Calu3 (cell line): Measurements from ENCODE around the gene PDE4B. TPM values are rescaled to one million over a fixed set of nuclear protein-coding genes. Genes with fewer than 3 reads are reported as not detected.

Experiments used
- BruUV-seq: library from RNA; stranded (reverse); fragments of 400-500 nt; replicated peaks from 2 replicates; lab custom pipeline; 2021; lab: Mats Ljungman, UMichigan
- CTCF ChIA-PET: fragments of 300-600 bp; sonication (Branson Sonifier 250); formaldehyde crosslinking; loops from one replicate; lab custom pipeline; 2022; ENCODE audit warnings: antibody characterized with exemption; lab: Charles Lee
- DNase-seq: peaks from one replicate; pipeline ENCODE4 v3.0.0; 2022
- H3K27ac Mint-ChIP-seq: one replicate; pipeline ENCODE4 v1.8.0; 2022; ENCODE audit warnings: mixed read lengths; ENCODE audit not compliant: unreplicated experiment
- H3K27me3 Mint-ChIP-seq: one replicate; pipeline ENCODE4 v1.8.0; 2022; ENCODE audit warnings: mixed read lengths; ENCODE audit not compliant: unreplicated experiment
- H3K36me3 Mint-ChIP-seq: one replicate; pipeline ENCODE4 v1.8.0; 2022; ENCODE audit warnings: mild to moderate bottlenecking, moderate library complexity, mixed read lengths; ENCODE audit not compliant: insufficient read depth, unreplicated experiment
- H3K4me1 Mint-ChIP-seq: one replicate; pipeline ENCODE4 v1.8.0; 2022; ENCODE audit warnings: mild to moderate bottlenecking, low read depth, mixed read lengths; ENCODE audit not compliant: unreplicated experiment
- H3K4me3 Mint-ChIP-seq: one replicate; pipeline ENCODE4 v1.8.0; 2022; ENCODE audit warnings: mild to moderate bottlenecking, low read depth, moderate library complexity, mixed read lengths; ENCODE audit not compliant: unreplicated experiment
- H3K9me3 Mint-ChIP-seq: one replicate; pipeline ENCODE4 v1.8.0; 2022; ENCODE audit warnings: low read depth, mixed read lengths; ENCODE audit not compliant: unreplicated experiment
- intact Hi-C: fragments of 100-400 bp; cut with micrococcal nuclease; formaldehyde crosslinking; loops from one replicate; pipeline ENCODE4 v1.10.0; 2022; ENCODE audit not compliant: unreplicated experiment
- total RNA-seq: library from RNA; stranded (reverse); gene quantifications from 2 replicates; pipeline ENCODE4 v1.2.3, GENCODE V29; 2022
- TF ChIP-seq, protein P1 (sequence below): fragments of 200-600 bp; IDR thresholded peaks from one replicate; pipeline ENCODE4 v1.8.0; 2022; ENCODE audit warnings: antibody characterized with exemption; ENCODE audit not compliant: unreplicated experiment

PDE4B gene
- total RNA-seq, 1 experiment from 2014 or later: 2.9 TPM

DNA sequence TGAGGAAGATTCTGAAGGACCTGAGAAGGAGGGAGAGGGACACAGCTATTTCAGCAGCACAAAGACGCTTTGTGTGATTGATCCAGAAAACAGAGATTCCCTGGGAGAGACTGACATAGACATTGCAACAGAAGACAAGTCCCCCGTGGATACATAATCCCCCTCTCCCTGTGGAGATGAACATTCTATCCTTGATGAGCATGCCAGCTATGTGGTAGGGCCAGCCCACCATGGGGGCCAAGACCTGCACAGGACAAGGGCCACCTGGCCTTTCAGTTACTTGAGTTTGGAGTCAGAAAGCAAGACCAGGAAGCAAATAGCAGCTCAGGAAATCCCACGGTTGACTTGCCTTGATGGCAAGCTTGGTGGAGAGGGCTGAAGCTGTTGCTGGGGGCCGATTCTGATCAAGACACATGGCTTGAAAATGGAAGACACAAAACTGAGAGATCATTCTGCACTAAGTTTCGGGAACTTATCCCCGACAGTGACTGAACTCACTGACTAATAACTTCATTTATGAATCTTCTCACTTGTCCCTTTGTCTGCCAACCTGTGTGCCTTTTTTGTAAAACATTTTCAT, 579.9 kb downstream of the PDE4B start:
- CTCF ChIA-PET: no interaction called here
- intact Hi-C loops: no loop called here

DNA sequence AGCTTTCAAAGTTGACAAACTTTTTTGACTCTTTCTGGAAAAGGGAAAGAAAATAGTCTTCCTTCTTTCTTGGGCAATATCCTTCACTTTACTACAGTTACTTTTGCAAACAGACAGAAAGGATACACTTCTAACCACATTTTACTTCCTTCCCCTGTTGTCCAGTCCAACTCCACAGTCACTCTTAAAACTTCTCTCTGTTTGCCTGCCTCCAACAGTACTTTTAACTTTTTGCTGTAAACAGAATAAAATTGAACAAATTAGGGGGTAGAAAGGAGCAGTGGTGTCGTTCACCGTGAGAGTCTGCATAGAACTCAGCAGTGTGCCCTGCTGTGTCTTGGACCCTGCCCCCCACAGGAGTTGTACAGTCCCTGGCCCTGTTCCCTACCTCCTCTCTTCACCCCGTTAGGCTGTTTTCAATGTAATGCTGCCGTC, 580.5 kb downstream of the PDE4B start:
- DNase-seq: no peak
- Mint-ChIP-seq H3K36me3 (no peaks in the 10 kb centered on the region), H3K27me3 (no peaks in the 10 kb centered on the region), H3K4me3 (no peak overlapping the region), H3K4me1 (peaks cover 7% of the 10 kb centered on the region), H3K9me3 (no peaks in the 10 kb centered on the region), H3K27ac (no peak overlapping the region)
- BruUV-seq: no TSS peak
- TF ChIP-seq, protein P1, sequence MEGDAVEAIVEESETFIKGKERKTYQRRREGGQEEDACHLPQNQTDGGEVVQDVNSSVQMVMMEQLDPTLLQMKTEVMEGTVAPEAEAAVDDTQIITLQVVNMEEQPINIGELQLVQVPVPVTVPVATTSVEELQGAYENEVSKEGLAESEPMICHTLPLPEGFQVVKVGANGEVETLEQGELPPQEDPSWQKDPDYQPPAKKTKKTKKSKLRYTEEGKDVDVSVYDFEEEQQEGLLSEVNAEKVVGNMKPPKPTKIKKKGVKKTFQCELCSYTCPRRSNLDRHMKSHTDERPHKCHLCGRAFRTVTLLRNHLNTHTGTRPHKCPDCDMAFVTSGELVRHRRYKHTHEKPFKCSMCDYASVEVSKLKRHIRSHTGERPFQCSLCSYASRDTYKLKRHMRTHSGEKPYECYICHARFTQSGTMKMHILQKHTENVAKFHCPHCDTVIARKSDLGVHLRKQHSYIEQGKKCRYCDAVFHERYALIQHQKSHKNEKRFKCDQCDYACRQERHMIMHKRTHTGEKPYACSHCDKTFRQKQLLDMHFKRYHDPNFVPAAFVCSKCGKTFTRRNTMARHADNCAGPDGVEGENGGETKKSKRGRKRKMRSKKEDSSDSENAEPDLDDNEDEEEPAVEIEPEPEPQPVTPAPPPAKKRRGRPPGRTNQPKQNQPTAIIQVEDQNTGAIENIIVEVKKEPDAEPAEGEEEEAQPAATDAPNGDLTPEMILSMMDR: no peak
- CTCF ChIA-PET: no interaction called here
- intact Hi-C loops: no loop called here

More for the DNA sequence above, 579.9 kb downstream of the PDE4B start:
- Mint-ChIP-seq H3K4me1 (peaks cover 7% of the 10 kb centered on the region), H3K4me3 (no peak overlapping the region), H3K27ac (no peak overlapping the region), H3K9me3 (no peaks in the 10 kb centered on the region), H3K27me3 (no peaks in the 10 kb centered on the region), H3K36me3 (no peaks in the 10 kb centered on the region)
- BruUV-seq: no TSS peak
- no peak for DNase-seq
- TF ChIP-seq, protein P1: no peak

DNA sequence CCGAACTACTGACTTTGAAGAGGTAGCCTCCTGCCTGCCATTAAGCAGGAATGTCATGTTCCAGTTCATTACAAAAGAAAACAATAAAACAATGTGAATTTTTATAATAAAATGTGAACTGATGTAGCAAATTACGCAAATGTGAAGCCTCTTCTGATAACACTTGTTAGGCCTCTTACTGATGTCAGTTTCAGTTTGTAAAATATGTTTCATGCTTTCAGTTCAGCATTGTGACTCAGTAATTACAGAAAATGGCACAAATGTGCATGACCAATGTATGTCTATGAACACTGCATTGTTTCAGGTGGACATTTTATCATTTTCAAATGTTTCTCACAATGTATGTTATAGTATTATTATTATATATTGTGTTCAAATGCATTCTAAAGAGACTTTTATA, 581.5 kb downstream of the PDE4B start:
- no peak for DNase-seq
- CTCF ChIA-PET: no interaction called here
- no peaks in the 10 kb centered on the region for H3K9me3 Mint-ChIP-seq
- BruUV-seq: no TSS peak
- no peak overlapping the region for H3K4me3 Mint-ChIP-seq
- intact Hi-C loops: no loop called here
- no peaks in the 10 kb centered on the region for H3K36me3 Mint-ChIP-seq
- H3K27ac Mint-ChIP-seq: no peak overlapping the region
- H3K27me3 Mint-ChIP-seq: no peaks in the 10 kb centered on the region
- peaks cover 7% of the 10 kb centered on the region for H3K4me1 Mint-ChIP-seq
- TF ChIP-seq, protein P1: no peak

- Mint-ChIP-seq H3K4me1 (peaks cover 7% of the 10 kb centered on the region), H3K27me3 (no peaks in the 10 kb centered on the region), H3K27ac (no peak overlapping the region), H3K4me3 (no peak overlapping the region), H3K36me3 (no peaks in the 10 kb centered on the region), H3K9me3 (no peaks in the 10 kb centered on the region)
- TF ChIP-seq, protein P1: no peak
- CTCF ChIA-PET: no interaction called here
- intact Hi-C loops: no loop called here
- no TSS peak for BruUV-seq
- no peak for DNase-seq
These were observed 581.9 kb downstream of the PDE4B start for GRCh38 chr1:66374561-66375111.
